Left hindlimb (tissue), 1 donor: ENCODE data around the gene CNOT3.

Experiments used
- DNase-seq: peaks from one replicate; pipeline ENCODE4 v3.0.0-alpha.2; 2018

CNOT3 gene

DNA sequence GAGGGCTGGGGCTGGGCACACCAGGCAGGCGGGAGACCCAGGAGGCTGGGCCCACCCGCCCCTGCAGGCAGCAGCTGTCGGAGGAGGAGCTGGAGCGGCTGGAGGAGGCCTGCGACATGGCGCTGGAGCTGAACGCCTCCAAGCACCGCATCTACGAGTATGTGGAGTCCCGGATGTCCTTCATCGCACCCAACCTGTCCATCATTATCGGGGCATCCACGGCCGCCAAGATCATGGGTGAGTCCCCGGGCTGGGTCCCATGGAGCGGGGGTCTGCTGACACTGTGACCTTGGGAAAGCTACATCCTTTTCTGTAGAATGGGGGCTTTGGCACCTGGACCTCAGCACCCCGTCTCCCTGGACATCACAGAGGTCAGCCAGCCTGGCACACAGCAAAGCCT lies 13.9 kb upstream of the CNOT3 start:
- no peak for DNase-seq

DNA sequence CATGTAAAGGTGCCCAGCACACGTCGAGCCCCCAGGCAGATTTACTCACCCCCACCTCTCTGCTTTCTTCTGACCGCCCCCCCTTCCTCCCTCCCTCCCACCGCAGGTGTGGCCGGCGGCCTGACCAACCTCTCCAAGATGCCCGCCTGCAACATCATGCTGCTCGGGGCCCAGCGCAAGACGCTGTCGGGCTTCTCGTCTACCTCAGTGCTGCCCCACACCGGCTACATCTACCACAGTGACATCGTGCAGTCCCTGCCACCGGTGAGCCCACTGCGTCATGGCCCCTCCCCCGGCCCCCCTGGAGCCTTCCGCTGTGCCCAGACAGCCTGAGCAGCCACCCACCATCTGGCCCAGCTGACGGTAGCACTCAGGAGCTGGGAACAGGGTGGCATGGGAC lies 13.2 kb upstream of the CNOT3 start:
- no peak for DNase-seq

DNA sequence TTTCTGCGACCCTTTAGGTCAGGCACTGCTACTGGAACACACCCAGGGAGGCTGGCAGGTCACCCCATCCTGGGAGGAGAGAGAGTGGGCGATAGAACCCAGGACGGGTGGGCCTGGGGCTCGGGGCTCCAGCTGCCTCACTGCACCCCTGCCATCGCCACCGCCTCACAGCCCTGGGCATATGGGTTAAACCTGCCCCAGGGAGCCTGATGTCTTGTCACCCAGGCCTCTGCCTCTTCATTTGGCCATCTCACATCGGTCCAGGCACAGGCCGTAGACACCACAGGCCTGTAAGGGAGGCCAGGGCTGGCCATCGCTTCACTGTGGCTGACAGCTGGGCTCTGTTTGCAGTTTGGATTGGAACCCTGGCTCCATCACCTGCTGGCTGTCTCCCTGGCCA lies 11.8 kb upstream of the CNOT3 start:
- no peak for DNase-seq

GRCh38 chr19:54127688-54128440 lies 9.7 kb upstream of the CNOT3 start:
- DNase-seq, result no peak

DNA sequence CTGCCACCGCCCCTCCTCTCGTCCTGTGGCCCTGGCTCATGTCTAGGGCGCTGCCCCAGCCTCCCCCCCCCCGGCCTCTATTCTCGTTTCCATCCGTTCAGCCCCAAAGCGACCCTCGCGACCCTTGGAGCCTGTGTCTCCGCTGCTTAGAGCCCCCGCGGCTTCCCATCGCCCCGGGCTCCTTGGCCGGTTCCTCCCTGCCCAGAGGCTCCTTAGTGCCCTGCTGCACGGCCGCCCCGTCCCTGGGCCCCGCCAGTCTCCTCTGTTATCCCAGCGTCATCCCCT lies 9.2 kb upstream of the CNOT3 start:
- no peak for DNase-seq

DNA sequence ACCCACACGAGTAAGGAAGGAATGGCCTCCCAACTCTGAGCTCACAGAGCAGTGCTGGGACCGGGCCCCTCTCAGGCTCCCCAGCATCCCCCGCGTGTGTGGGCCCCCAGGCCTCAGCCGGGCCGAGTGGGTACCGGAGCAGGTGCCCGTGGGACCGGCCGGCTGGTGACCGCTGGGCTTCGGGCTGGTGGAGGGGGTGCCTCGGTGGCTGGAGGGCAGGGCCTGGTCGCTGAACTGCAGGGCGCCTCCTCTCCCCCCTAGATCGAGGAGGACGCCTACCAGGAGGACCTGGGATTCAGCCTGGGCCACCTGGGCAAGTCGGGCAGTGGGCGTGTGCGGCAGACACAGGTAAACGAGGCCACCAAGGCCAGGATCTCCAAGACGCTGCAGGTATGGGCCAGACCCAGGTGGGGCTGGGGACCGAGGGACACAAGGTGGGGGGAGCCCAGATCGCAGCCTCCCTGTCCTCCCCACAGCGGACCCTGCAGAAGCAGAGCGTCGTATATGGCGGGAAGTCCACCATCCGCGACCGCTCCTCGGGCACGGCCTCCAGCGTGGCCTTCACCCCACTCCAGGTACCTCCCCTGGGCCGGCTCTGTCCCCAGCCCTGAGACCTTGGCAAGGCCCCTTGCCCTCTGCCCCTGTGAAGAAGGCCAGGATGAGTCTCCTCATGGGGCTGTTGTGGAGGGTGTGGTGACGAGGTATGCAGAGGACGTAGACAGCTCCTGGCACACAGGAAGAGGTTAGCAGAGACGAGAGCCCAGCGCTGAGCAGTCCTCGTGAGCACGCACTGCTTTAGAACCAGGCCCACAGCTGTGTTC lies 8.6 kb upstream of the CNOT3 start:
- no peak for DNase-seq

GRCh38 chr19:54129617-54129996 lies 8.0 kb upstream of the CNOT3 start:
- no peak for DNase-seq

DNA sequence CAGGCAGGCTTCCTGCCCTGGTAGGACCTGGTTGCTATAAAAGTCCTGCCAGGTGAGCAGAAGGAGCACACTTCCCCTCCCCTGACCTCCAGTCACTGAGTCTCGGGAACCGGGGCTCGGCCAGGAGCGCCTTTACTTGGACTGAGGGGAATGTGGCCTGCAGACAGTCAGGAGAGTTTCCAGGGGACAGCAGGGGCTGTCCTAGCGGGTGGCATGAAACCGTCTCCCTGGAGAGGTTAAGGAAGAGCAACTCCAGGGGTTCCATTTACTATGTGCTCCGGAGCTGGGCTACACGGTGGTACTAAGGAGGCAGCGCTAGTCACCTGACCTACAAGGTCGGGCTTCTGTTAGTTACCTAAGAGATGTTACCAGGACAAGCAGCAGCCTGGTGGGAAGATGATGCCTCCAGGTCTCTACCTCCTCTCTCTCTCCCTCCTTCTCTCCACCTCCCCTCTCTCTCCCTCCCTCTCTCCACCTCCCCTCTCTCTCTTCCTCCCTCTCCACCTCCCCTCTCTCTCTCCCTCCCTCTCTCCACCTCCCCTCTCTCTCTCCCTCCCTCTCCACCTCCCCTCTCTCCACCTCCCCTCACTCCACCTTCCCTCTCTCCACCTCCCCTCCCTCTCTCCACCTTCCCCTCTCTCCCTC lies 4.1 kb upstream of the CNOT3 start:
- DNase-seq, result peak; percentile 74

- no peak for DNase-seq
Measured at GRCh38 chr19:54133957-54134590, 3.5 kb upstream of the CNOT3 start.

DNA sequence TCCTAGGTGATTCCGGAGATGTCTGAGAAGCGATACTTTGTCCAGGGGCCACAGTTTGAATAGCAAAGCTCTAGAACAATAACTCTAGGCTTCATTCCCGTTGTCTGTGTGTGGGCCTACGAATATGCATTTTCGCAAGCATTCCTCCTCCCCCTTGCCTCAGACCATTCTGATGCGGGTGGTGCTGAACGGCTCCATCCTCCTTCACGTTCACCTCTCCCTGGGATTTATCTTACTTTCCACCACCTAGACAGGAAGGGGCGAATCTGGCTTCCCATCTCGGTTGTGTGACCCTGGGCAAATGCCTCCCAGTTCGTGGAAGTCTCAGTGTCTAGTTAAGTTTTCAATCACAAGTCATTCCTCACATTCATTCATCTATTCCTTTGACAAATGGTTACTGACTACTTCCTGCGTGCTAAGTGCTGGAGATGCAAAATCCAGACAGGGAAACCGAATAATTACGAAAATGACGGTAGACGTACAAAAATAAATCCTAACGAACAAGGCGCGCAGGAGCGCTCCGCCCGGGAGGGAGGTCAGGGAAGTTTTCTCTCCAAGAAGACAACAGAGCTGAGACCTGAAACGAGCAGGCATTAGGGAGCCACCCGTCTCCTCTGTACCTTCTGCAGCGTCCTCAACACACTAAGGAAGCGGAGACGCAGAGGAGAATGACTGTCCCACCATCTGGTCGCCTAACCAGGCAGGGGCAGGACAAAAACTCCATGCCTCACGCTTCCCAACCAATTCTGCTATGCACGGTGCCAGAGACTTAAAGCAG lies 1.3 kb upstream of the CNOT3 start:
- no peak for DNase-seq

- DNase-seq, result peak; percentile 100
Measured at GRCh38 chr19:54136864-54137698, 481 bp upstream of the CNOT3 start.

DNA sequence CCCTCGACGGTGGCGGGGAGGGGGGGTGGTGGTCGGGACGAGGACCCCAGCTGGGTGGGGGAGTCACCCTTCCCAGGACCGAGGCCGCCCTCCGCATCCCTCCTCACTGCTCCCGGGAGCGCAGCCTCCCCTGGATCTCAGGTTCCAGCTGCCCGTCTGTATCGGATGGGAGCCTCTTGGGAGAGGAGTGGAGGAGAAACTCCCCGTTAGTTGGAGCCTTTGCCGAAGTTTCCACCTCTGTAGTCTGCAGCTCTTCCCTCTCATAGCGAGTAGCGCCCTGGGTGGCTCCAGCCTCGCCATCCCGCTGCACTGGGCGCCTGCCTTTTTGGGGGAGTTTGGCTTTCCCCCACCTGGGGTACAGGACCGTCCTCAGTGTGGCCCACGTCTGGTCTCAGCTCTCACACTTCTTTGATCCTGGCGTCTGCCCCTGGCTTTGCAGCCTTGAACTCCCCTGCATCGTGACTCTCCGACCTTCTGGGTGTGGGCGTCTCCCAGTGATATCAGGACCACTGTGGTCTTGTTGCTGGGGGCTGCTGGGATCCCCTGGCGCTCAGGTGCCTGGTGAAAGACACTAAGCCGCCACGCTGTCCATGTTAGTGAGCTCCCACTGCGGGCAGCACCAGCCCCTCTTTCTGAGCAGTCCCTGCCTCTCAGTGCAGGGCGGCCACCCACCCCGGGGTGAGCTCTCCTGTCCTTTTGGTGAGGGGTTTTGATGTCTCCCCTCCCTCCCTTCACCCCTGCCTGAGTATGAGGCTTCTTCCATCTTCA lies 1.1 kb downstream of the CNOT3 start:
- no peak for DNase-seq

GRCh38 chr19:54141356-54141755 lies 3.8 kb downstream of the CNOT3 start:
- DNase-seq, result no peak

GRCh38 chr19:54142166-54142780 lies 4.7 kb downstream of the CNOT3 start:
- no peak for DNase-seq

GRCh38 chr19:54145541-54146158 lies 8.1 kb downstream of the CNOT3 start:
- DNase-seq, result no peak

- DNase-seq, result no peak
Measured at GRCh38 chr19:54147676-54148075, 10.1 kb downstream of the CNOT3 start.

DNA sequence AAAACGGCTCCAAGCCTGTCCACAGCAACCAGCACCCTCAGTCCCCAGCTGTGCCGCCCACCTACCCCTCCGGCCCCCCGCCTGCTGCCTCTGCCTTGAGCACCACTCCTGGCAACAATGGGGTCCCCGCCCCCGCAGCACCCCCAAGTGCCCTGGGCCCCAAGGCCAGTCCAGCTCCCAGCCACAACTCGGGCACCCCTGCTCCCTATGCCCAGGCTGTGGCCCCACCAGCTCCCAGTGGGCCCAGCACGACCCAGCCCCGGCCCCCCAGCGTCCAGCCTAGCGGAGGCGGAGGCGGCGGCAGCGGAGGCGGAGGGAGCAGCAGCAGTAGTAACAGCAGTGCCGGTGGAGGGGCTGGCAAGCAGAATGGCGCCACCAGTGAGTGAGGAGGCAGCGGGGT lies 10.6 kb downstream of the CNOT3 start:
- no peak for DNase-seq

GRCh38 chr19:54149021-54149812 lies 11.7 kb downstream of the CNOT3 start:
- no peak for DNase-seq

GRCh38 chr19:54151362-54152035 lies 13.9 kb downstream of the CNOT3 start:
- DNase-seq, result no peak
